ENCODE data around the gene HSP90AB1.

HSP90AB1 gene

DNA sequence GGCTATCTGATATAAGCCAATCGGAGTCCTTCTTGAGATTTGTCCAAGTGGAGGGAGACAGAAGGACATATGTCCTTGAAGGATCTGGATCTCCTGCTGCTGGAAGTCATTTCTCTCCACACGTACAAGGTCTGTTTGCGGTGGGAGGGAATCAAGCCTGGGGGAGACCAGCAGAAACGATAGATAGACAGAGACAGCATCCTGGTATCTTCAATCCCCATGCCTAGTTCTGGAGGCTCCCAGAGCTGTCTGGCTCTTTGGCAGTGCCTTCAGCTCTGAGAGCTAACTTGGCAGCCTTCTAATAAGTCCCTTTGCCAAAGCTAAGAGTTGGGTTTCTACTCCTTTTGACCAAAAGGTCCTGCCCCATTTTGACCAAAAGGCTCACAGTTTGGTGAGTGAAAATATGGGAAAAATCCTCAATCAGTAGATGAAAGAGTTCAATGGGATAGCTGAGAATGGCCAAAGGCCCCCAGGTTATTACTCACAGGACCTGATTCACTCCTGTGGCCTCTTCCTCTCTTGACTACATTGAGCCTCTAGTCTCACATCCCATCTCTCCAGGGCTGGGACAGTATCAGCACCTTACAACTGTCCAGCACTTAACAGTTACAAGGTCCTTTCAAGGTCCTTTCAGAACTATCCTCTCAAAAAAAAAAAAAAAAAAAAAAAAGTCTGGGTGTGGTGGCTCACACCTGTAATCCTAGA lies 45.9 kb downstream of the HSP90AB1 start:
- no peak for DNase-seq

DNA sequence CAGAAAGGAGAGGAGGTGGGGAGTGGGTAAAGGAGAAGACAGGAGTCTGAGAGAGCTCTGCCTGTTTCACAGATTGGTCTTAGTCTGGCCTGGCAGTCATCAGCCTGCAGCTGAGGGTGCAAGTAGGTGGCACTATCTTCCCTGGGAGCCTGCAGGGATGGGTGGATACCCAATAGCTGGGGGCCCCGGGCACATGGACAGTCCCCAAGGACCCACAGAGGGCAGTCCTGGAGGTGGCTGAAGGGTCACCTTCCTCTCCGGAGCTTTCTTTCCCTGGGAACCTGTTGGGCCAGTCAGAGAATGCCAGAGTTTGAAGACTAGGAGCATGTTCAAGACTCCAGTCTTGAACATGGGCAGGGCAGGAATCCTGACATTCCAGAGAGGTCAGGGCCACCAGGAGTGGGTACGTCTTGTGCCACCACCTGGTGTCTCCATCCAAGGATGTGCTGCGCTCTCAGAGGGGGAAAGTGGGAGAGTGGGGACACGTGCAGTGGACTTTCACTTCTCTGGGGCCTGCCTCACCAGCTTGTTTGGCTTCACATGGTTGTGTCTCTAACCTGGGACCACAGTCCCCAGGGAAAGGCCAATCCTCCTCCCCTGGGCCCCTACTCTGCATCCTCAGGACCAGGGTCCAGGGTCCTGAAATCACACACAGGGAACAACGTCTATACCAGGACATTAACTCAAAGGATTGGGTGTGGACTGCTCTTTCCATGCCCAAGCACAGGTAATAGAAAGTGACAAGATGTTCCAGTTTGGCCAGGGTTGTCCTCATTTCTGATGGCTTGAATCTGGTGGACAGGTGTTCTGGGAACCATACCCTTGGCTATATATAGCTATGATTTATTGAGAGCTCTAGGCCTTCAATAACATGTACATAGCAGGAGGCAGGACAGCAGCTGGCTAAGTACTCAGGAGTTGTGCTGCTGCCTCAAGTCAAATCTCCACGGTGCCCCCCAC lies 48.2 kb downstream of the HSP90AB1 start:
- DNase-seq = no peak

DNA sequence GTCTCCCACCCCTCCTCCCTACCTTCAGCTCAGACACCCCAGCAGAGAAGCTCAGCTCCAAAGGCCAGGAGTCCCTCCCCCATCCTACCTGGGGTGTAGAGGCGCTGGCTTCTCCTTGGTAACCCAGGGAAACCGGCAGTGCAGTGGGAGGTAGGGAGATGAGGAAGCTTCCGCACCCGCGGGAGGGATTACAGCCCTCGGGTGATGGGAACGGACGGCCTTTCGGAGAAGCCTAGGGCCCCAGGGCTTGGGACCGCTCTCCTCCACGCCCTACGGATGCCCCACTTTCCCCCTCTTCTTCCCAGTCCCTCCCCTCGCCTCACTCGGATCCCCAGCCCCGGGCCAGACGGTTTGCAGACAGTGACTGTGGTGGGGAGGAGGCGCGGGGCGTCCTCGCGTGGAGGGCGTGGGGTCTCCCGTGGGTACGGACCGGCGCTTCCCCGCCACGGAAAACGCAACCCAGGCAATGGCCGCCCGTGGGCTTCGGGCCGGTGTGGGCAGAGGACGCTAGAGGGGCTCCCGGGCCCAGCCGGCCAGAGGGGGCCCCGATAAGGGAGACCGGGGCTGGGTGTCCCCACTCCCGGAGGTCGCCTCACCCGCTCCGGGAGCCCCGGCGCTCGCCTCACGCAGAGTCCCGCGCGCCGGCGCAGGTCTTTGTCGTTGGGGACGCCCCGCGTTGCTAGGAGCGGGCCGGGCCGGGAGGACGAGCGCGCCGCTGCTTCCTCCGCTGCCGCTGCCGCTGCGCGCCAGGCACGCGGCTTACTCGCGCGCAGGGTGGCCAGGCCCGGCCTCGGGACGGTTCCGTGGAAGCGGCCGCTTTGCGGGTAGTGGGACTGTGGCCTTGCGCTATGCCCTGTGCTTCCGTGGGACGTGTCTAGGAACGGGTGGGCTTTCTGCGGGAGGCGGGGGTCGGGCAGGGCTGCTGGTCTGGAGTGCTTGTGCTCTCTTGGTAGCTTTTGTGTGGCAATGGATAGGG lies 50.5 kb downstream of the HSP90AB1 start:
- peak; percentile 55 for DNase-seq

DNA sequence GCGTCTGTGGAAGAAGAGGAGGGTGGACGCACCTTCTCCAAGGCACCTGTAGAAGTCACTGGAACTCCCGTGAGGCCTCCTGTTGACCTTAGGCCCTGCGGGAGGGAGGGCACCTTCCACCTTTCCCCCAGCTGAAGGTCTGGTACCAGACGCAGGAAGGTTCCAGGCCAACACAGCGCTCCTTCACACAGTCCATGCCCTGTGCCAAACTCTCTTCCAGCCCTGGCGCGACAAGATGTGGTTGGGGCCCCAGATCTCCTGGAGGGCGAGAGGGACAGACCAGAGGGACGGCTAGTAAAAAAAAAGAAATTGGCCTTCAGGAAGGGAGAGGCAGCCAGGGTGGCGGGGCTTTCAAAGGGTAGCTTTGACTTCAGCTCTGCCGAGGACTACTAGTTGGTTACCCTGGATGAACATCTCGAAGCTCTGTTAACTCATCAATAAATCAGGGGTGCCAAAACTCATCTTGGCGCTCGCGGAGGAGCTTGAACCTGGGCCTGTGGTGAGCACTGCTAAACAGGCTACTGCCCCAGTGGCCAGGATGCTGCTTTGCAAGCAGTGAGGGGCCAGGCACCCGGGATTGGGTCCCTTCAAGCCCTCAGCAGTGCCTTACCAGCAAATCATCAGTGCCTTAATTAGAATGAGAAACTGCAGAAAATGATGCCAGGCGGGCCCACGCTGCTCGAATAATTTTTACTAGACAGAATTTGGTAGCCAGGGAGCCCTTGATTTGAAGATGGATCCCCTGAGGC lies 51.3 kb downstream of the HSP90AB1 start:
- DNase-seq = no peak

DNA sequence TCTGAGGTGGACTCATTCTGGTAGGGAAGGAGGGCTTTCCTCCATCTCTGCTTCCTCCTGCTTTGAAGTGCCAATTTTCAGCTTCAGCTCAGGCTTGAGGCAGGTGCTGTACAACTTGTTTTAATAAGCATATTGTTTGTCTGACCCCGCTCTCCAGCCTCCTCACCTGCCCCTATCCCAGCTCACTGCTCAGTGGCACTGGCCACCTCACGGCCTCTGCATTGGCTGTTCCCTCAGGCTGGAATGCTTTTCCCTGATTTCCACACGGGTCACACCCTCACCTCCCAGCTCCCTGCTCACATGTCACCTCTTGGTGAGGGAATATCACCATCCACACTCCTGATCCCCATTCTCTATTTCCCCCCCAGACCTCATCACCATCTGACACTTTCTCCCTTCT lies 52.0 kb downstream of the HSP90AB1 start:
- DNase-seq = no peak

DNA sequence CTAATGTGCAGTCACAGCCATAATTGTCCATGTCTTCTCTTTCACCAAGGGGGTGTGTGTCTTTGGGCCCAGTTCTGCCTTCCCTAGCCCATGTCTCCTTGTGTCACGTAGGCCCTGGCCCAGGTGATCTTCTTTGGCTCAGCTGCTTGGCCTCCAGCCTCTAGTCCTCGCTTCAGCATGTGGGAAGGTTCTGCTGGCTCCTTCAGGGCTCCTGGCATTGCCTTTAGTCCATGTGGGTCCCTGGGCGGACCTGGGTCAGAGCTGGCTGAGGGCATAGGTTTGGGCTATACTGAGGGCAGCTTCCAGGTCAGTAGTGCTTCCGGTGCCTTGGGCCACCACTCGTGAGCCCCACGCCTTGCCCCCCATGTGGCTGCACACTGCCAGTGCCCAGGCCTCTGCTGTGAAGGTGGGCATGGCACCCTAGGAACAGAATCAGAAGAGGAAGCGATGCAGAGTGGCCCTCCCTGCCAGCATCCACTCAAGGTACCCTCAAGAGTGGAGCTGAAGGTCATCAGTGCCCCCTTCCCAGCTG lies 53.5 kb downstream of the HSP90AB1 start:
- DNase-seq = no peak

DNA sequence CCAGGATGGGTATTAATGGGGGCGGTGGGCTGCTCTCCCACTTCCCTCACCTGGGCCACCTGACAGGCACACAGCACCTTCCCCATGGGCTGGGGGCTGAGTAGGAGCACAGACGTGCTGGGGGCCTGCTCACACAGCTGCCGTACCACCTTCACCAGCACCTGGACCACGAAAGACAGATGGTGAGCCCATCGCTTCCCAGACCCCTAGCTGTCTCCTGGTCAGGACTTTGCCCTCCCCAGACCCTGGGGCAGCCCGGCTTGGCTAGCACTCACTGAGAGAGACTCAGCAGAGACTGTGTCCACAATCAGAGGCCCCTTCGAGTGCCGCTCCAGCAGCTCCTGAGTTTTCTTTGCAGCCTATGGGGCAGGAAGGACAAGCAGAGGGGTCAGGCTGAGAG lies 54.2 kb downstream of the HSP90AB1 start:
- DNase-seq = no peak

DNA sequence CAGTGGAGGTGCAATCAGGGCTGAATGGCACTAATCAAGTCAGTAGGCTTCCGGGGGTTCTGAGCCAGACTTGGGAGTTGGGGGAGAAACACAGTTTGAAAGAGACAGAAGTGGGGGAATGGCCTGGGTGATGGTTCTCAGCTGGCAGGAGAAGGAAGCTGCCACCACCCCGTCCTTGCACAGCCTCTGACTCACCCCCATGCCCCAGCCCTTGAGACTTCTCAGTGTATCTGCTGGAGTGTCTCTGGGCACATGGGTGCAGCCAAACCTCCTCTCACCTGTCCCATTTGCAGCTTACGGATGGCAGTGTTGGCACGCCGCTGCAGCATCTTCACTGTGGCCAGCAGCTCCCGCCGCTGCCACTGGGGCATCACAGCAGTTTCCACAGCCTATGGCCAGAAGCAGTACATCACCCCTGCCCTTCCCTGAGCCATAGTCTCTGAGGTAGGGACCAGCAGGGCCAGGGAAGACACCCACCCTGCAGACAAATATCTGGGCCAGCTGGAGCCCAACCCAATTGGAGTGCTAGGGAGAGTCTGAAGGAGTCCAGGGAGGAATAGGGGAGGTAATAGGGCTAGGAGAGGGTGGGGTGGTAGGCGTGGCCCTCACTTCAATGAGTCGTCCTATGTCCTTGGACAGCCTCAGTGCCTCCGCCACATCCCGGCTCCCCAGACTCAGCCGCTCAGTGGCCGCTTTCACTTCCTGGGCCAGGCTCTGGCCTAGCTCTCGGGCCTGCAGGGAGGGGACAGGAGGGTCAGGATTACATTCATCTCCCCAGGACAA lies 55.1 kb downstream of the HSP90AB1 start:
- no peak for DNase-seq

DNA sequence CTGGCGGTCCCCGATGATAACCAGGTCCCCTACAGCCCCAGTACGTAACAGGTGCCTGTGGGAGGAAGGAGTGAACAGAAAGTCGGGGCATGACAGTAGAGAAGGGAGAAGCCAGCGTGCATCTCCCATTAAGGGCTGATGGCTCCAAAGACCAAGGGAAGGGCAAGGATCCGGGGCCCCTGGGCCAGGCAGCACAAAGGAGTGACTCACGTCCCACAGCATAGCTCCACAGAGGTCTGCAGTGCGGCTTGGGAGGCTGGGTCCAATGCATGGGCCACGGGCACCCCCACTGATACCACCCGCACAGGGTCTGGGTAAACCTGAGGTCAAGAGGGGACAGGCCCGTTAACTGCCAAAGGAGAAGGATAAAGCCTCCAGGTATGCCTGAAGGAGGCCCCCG lies 56.0 kb downstream of the HSP90AB1 start:
- no peak for DNase-seq

All from activated CD8-positive, alpha-beta memory T cell treated with anti-CD3 and anti-CD28 coated beads, Interleukin-2, amount 50 U/mL, for 4 hours (primary cell).